A549 (cell line): Measurements from ENCODE around the gene CCDC190.

Source experiments
- CHD2 ChIP-seq: fragments of 150-350 bp; IDR thresholded peaks from 2 replicates; pipeline ENCODE4 v1.6.1; 2014; ENCODE audit warnings: low read length; ENCODE audit not compliant: partially characterized antibody
- FOSL2 ChIP-seq, 2 experiments: fragments of 450-650 bp in 1 of 2; fragments of >200 bp in 1 of 2; sonication (Bioruptor Twin) in 1 of 2; formaldehyde crosslinking; IDR thresholded peaks; 2 replicates each; pipeline versions ENCODE4 v1.5.0 to v1.6.1; 2016 to 2020; ENCODE audit warnings: mild to moderate bottlenecking in 1 of 2, moderate library complexity in 1 of 2
- HDAC2 ChIP-seq: fragments of 200-600 bp; sonication (generic); IDR thresholded peaks from 2 replicates; pipeline ENCODE4 v1.6.1; 2016
- JUN ChIP-seq, 2 experiments: fragments of >200 bp; sonication (Bioruptor Twin); formaldehyde crosslinking; IDR thresholded peaks; 2 replicates in 1 of 2; 3 replicates in 1 of 2; pipeline ENCODE4 v1.6.1; 2016 to 2017
- KDM1A ChIP-seq: fragments of 200-600 bp; sonication (generic); IDR thresholded peaks from 2 replicates; pipeline ENCODE4 v1.6.1; 2016; ENCODE audit warnings: low read depth, mild to moderate bottlenecking
- NFE2L2 ChIP-seq: fragments of 150-350 bp; conservative IDR thresholded peaks from 2 replicates; pipeline ENCODE4 v1.6.1; 2014; ENCODE audit warnings: low read length
- NR3C1 ChIP-seq: fragments of >200 bp; sonication (Bioruptor Twin); formaldehyde crosslinking; IDR thresholded peaks from 3 replicates; pipeline ENCODE4 v1.6.1; 2017
- POLR2A ChIP-seq: IDR thresholded peaks from 2 replicates; pipeline ENCODE4 v1.6.1; 2012; ENCODE audit warnings: mild to moderate bottlenecking, low read length
- POLR2AphosphoS2 ChIP-seq: conservative IDR thresholded peaks from 2 replicates; pipeline ENCODE4 v1.6.1; 2012; ENCODE audit warnings: low read length, improper control_type of control experiment, inconsistent platforms
- RFX5 ChIP-seq: fragments of 450-650 bp; IDR thresholded peaks from 2 replicates; pipeline ENCODE4 v1.7.1; 2014; ENCODE audit warnings: antibody characterized with exemption, mild to moderate bottlenecking, moderate library complexity
- ZSCAN20 ChIP-seq: fragments of 250-450 bp; sonication (Bioruptor Pico); IDR thresholded peaks from 2 replicates; pipeline ENCODE4 v1.8.0; 2022; ENCODE audit warnings: mild to moderate bottlenecking, moderate library complexity
- TF ChIP-seq, protein P1 (sequence below): fragments of >200 bp; sonication (Bioruptor Twin); formaldehyde crosslinking; IDR thresholded peaks from 3 replicates; pipeline ENCODE4 v1.5.1; 2016
- TF ChIP-seq, protein P2 (sequence below): IDR thresholded peaks from 2 replicates; pipeline ENCODE4 v1.6.1; 2012

DNA sequence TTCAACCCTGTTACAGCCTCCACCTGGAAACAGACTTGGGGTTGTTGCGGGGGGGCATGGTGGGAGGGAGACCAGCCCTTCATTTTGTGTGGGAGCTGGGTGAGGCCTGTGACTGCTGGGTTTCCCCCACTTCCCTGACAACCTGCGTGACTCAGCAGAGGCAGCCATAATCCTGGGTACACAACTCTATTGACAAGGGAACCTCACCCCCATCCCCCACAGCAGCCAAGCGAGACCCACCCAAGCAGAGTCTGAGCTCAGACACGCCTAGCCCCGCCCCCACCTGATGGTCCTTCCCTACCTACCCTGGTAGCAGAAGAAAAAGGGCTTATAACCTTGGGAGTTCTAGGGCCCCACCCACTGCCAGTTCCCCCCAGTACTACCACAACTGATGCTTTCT, 8.0 kb upstream of the CCDC190 start:
- TF ChIP-seq POLR2A (no peak), CHD2 (no peak), RFX5 (no peak), JUN (IDR thresholded peaks at IDR 0.05) (no peak), FOSL2 (IDR thresholded peaks at IDR 0.05) (no peak), FOSL2 (CRISPR knock-in tag; IDR thresholded peaks at IDR 0.05) (no peak), POLR2AphosphoS2 (no peak), KDM1A (no peak), NFE2L2 (no peak), NR3C1 (no peak), HDAC2 (no peak), ZSCAN20 (CRISPR knock-in tag) (no peak)
- TF ChIP-seq, protein P1, sequence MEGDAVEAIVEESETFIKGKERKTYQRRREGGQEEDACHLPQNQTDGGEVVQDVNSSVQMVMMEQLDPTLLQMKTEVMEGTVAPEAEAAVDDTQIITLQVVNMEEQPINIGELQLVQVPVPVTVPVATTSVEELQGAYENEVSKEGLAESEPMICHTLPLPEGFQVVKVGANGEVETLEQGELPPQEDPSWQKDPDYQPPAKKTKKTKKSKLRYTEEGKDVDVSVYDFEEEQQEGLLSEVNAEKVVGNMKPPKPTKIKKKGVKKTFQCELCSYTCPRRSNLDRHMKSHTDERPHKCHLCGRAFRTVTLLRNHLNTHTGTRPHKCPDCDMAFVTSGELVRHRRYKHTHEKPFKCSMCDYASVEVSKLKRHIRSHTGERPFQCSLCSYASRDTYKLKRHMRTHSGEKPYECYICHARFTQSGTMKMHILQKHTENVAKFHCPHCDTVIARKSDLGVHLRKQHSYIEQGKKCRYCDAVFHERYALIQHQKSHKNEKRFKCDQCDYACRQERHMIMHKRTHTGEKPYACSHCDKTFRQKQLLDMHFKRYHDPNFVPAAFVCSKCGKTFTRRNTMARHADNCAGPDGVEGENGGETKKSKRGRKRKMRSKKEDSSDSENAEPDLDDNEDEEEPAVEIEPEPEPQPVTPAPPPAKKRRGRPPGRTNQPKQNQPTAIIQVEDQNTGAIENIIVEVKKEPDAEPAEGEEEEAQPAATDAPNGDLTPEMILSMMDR, result no peak
- TF ChIP-seq, protein P2, sequence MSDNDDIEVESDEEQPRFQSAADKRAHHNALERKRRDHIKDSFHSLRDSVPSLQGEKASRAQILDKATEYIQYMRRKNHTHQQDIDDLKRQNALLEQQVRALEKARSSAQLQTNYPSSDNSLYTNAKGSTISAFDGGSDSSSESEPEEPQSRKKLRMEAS, result no peak
